ENCODE data around the gene DTX3. TPM values are rescaled to one million over a fixed set of nuclear protein-coding genes. Genes with fewer than 3 reads are reported as not detected.

Gene DTX3
- polyA plus RNA-seq, 3 donors, result 0.08 to 1.3 TPM; not detected in 1

- H2AFZ ChIP-seq (ENCODE audit: insufficient read depth, low read depth, low read length, poor library complexity, severe bottlenecking), result no peak overlapping the region
- no peak overlapping the region for H3K9ac ChIP-seq (ENCODE audit: insufficient read depth, low read length, poor library complexity, severe bottlenecking)
- H3K4me1 ChIP-seq (ENCODE audit: control insufficient read depth in 1 of 2, insufficient read depth in 2 of 2, low read length in 2 of 2), result peaks cover 23 to 26% of the 10 kb centered on the region in 2 donors
- peak overlapping the region in 1 of 2 donors; percentile 59 for H3K4me3 Mint-ChIP-seq
- no peaks in the 10 kb centered on the region for H3K79me2 ChIP-seq (ENCODE audit: insufficient read depth, low read length)
- H3K4me1 Mint-ChIP-seq, result peaks cover 25% of the 10 kb centered on the region
- no peak overlapping the region for H3K27ac Mint-ChIP-seq
- peaks cover 91 to 99% (median 96%) of the 10 kb centered on the region in 3 donors for H3K27me3 Mint-ChIP-seq (ENCODE audit: low read depth in 3 of 3)
- no peaks in the 10 kb centered on the region for H3K36me3 ChIP-seq (replicated peaks in 1 of 2; ENCODE audit: control insufficient read depth in 1 of 2, insufficient read depth in 2 of 2, low read length in 2 of 2)
- peaks cover 0 to 17% (median 4%) of the 10 kb centered on the region in 7 donors for H3K9me3 Mint-ChIP-seq
- H3K4me2 ChIP-seq (replicated peaks; ENCODE audit: extremely low read depth, low read length, poor library complexity, severe bottlenecking), result no peak overlapping the region
- no peak for TF ChIP-seq CTCF (IDR thresholded peaks at IDR 0.05)
- WGBS (ENCODE audit: insufficient coverage), result 79% methylated on average over 3 of the region's 12 CpGs
- H3K9me3 ChIP-seq (replicated peaks in 1 of 2; ENCODE audit: control insufficient read depth in 1 of 2, insufficient read depth in 1 of 2, low read length in 2 of 2), result peaks cover 5 to 29% of the 10 kb centered on the region in 2 donors
- peaks cover 62 to 100% of the 10 kb centered on the region in 2 donors for H3K27me3 ChIP-seq (ENCODE audit: control insufficient read depth in 2 of 2, insufficient read depth in 2 of 2, low read length in 2 of 2)
- no peak overlapping the region for H3K4me3 ChIP-seq (replicated peaks in 1 of 3; ENCODE audit: low read depth in 2 of 3, low read length in 3 of 3)
- intact Hi-C loops (cut with micrococcal nuclease), result loop anchor here in 1 of 2 donors (10.0 kb wide), 1 partner anchor 151 kb away; the partner anchor contains the start of gene ARHGAP9
- peaks cover 9 to 10% of the 10 kb centered on the region in 2 donors for H3K36me3 Mint-ChIP-seq
- H3K27ac ChIP-seq (ENCODE audit: low read depth in 1 of 2, low read length in 2 of 2), result no peak overlapping the region
- DNase-seq, result no peak
- no peaks in the 10 kb centered on the region for H4K20me1 ChIP-seq (ENCODE audit: insufficient read depth, low read length)
Observed at GRCh38 chr12:57625261-57626032, 20.8 kb downstream of the DTX3 start.

GRCh38 chr12:57626111-57626920 is 21.7 kb downstream of the DTX3 start:
- Histone ChIP-seq H3K36me3 (replicated peaks in 1 of 2; ENCODE audit: control insufficient read depth in 1 of 2, insufficient read depth in 2 of 2, low read length in 2 of 2) (no peaks in the 10 kb centered on the region), H3K27me3 (ENCODE audit: control insufficient read depth in 2 of 2, insufficient read depth in 2 of 2, low read length in 2 of 2) (peaks cover 63 to 100% of the 10 kb centered on the region in 2 donors), H2AFZ (ENCODE audit: insufficient read depth, low read depth, low read length, poor library complexity, severe bottlenecking) (no peak overlapping the region), H4K20me1 (ENCODE audit: insufficient read depth, low read length) (no peaks in the 10 kb centered on the region), H3K79me2 (ENCODE audit: insufficient read depth, low read length) (no peaks in the 10 kb centered on the region), H3K9ac (ENCODE audit: insufficient read depth, low read length, poor library complexity, severe bottlenecking) (no peak overlapping the region), H3K9me3 (replicated peaks in 1 of 2; ENCODE audit: control insufficient read depth in 1 of 2, insufficient read depth in 1 of 2, low read length in 2 of 2) (peaks cover 2 to 29% of the 10 kb centered on the region in 2 donors), H3K4me3 (replicated peaks in 1 of 3; ENCODE audit: low read depth in 2 of 3, low read length in 3 of 3) (no peak overlapping the region), H3K4me1 (ENCODE audit: control insufficient read depth in 1 of 2, insufficient read depth in 2 of 2, low read length in 2 of 2) (peaks cover 14 to 17% of the 10 kb centered on the region in 2 donors), H3K4me2 (replicated peaks; ENCODE audit: extremely low read depth, low read length, poor library complexity, severe bottlenecking) (no peak overlapping the region), H3K27ac (ENCODE audit: low read depth in 1 of 2, low read length in 2 of 2) (no peak overlapping the region)
- WGBS (ENCODE audit: insufficient coverage), result 53% methylated on average over 9 of the region's 13 CpGs
- Mint-ChIP-seq H3K4me3 (peak overlapping the region in 1 of 2 donors; percentile 73), H3K36me3 (peaks cover under 1 to 2% of the 10 kb centered on the region in 2 donors), H3K27ac (no peak overlapping the region), H3K27me3 (ENCODE audit: low read depth in 3 of 3) (peaks cover 91 to 99% (median 96%) of the 10 kb centered on the region in 3 donors), H3K4me1 (peaks cover 17% of the 10 kb centered on the region), H3K9me3 (peaks cover 0 to 13% (median under 1%) of the 10 kb centered on the region in 7 donors)
- no peak for TF ChIP-seq CTCF (IDR thresholded peaks at IDR 0.05)
- intact Hi-C loops (cut with micrococcal nuclease), result loop anchor here in 1 of 2 donors (10.0 kb wide), 1 partner anchor 152 kb away; the partner anchor contains the start of gene ARHGAP9
- no peak for DNase-seq
